Measurements from ENCODE around the gene COL6A3.

DNA sequence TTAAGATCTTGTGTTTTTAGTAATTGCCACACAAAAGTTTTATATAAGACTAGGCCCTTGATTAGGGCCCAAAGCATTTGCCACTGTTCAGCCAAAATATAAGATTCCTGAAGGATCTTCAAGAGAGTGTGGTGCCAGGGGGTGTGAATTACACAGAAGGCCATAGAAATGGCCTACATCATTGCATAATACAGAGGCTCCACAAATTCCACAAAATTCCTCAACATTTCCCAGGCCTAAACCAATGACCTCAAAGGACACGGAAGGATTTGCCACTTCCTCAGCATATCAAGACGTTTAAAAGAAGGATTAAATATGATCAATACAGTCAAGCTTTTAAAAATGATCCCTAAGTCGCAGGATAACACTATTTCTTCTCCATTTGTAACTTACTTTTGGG is 24.1 kb downstream of the COL6A3 start:
- TF ChIP-seq CTCF (IDR thresholded peaks at IDR 0.05) = no peak
- TF ChIP-seq POLR2A (IDR thresholded peaks at IDR 0.05) = no peak

Data from sigmoid colon (tissue), 3 donors.